Measurements from ENCODE around the gene CSMD2. TPM values are rescaled to one million over a fixed set of nuclear protein-coding genes. Genes with fewer than 3 reads are reported as not detected.

The CSMD2 gene
- total RNA-seq, 6 donors from 2014 or later, result 0.39 to 1.0 (median 0.52) TPM

- ATAC-seq (ENCODE audit: low FRiP score in 2 of 2) (no peak), DNase-seq (no peak)
- WGBS, 2 donors, result 90 to 91% methylated on average over 3 of the region's 3 CpGs
- TF ChIP-seq EP300 (IDR thresholded peaks at IDR 0.05) (no peak), CTCF (IDR thresholded peaks at IDR 0.05) (no peak), POLR2AphosphoS5 (IDR thresholded peaks at IDR 0.05) (no peak)
- Histone ChIP-seq H3K9me3 (no peaks in the 10 kb centered on the region), H3K36me3 (no peaks in the 10 kb centered on the region), H3K4me3 (no peak overlapping the region), H3K27me3 (no peaks in the 10 kb centered on the region), H3K27ac (no peak overlapping the region), H3K4me1 (peaks cover 0 to 11% (median 6%) of the 10 kb centered on the region in 4 donors)
These were observed 700.5 kb downstream of the CSMD2 start for GRCh38 chr1:33464552-33464951.

Small RNA genes within 50 kb of the gene (small RNA-seq; reads per million reads assigned to genes)
- 0 to 0.44 (median 0.16) reads per million in 4 donors for gene RNA5SP42

Other genes starting within 250 kb of the CSMD2 start
- not detected for gene C1orf94, start 11.7 kb upstream of the CSMD2 start, total RNA-seq

Measured in upper lobe of left lung (tissue), 6 donors.